ENCODE data around the gene RAI1.

DNA sequence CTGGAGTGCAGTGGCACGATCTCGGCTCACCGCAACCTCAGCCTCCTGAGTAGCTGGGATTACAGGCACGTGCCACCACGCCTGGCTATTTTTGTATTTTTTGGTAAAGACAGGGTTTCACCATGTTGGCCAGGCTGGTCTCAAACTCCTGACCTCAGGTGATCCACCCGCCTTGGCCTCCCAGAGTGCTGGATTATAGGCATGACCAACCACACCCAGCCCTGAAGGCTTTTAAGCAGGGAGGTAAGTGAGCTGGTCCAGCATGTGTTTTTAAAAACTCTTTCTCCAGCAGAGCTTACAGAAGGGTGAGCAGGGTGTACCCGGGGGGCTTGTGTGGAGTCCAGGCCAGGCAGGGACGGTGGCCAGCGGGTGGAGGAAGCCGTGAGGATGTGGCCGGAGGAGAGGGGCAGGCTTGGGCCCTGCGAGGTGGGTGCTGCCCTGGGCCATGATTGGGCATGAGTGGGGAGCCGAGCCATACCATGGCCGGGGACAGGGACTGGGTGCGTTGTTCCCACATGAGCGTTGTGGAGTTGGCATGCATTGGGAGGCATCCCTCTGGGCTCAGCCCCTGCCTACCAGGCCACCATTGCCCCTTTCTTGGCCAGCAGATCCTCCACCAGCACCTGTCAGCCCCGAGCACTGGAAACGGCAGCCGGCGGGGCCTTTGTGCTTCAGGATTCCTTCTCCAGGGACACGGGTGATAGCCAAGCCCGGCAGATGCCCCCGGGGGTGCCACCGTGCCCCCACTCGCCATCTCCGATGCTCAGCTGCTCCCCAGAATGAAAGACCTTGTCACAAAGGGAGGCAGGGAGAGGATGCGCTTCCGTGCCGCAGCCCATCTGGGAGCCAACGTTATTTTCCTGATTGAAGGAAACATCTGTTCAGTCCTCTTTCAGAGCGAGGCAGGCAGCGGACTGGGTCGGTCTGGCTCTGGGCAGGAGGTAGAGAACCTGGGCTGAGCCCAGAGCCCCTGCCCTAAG is 64.5 kb downstream of the RAI1 start:
- TF ChIP-seq POLR2A (IDR thresholded peaks at IDR 0.05; ENCODE audit: low read length) = no peak
- no peak for TF ChIP-seq PHF8 (IDR thresholded peaks at IDR 0.05; ENCODE audit: borderline replicate concordance, low read depth)
- TF ChIP-seq, protein P1, sequence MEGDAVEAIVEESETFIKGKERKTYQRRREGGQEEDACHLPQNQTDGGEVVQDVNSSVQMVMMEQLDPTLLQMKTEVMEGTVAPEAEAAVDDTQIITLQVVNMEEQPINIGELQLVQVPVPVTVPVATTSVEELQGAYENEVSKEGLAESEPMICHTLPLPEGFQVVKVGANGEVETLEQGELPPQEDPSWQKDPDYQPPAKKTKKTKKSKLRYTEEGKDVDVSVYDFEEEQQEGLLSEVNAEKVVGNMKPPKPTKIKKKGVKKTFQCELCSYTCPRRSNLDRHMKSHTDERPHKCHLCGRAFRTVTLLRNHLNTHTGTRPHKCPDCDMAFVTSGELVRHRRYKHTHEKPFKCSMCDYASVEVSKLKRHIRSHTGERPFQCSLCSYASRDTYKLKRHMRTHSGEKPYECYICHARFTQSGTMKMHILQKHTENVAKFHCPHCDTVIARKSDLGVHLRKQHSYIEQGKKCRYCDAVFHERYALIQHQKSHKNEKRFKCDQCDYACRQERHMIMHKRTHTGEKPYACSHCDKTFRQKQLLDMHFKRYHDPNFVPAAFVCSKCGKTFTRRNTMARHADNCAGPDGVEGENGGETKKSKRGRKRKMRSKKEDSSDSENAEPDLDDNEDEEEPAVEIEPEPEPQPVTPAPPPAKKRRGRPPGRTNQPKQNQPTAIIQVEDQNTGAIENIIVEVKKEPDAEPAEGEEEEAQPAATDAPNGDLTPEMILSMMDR (IDR thresholded peaks at IDR 0.05) = no peak
- TF ChIP-seq JUN (IDR thresholded peaks at IDR 0.05) = no peak

All from A549 (cell line).